Left renal cortex interstitium (tissue), 4 donors: ENCODE measurements around the gene PAPOLG. TPM values are rescaled to one million over a fixed set of nuclear protein-coding genes. Genes with fewer than 3 reads are reported as not detected.
A peak's percentile ranks its signal among the peaks of the same experiment; 100 is the strongest.

Experiments
- DNase-seq, 4 donors: peaks; one replicate each; pipeline ENCODE4 v3.0.0-alpha.2; 2013; ENCODE audit warnings: low read depth in 4 of 4, low spot score in 2 of 4, missing footprints in 1 of 4
- polyA plus RNA-seq, 4 donors: library from polyadenylated mRNA; unstranded; fragments of 120-200 nt; gene quantifications; one replicate each; pipeline ENCODE4 v1.2.1, GENCODE V29; 2013; ENCODE audit not compliant: insufficient read length in 4 of 4

Gene PAPOLG
- polyA plus RNA-seq, result 10 to 100 TPM; 18.6 to 25.4 (median 23.1) TPM

DNA sequence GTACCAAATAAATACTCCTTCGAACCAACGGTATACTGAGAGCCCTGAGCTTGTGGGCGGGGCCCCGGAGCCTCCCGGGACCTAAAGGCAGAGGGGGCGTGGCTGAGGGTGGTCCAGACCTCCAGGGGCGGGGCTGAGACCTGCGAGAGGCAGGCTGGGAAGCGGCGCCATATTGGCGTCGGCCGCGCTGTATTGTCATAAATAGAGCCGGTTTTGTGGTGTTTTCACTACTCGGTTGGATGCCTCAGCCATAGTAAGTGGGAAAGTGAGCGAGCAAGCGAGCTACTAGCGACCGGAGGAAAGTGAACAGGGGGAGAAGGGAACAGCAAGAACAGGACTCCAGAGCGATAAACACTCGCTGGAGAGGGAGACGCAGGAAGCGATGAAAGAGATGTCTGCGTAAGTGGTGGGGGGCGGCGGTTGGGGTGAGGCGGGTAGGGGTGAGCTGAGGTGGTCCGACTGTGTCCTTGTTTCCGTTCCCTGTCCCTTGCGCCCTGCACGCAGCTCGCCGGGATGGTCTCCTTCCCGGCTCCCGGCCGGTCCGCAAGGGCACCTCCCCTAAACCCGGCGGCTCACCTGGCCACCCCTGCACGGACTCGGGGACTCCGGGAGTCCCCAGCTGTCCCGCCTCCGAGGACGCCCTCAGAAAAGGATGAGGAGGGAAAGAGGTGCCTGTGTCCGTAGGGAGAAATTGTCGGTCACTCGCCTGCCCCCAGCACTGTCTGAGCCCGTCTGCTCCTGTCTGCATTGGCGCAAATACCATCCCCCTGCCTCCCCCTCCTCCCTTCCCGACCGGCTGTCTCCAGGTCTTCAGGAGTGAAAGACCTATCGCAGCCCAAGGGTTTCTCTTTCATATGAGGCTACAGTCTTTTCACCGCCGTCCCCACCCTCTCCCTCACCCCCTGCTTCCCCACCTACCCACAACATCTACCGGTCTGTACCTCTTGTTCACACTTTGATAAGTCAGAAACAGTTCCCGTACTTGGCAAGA lies at the start of gene PAPOLG:
Gene PAPOLG, plus strand, starts transcription at position 172 of the 991 bp plus-strand sequence. Its CDS starts 211 bp downstream, at position 383.
- DNase-seq, result peak; percentile 74 to 89 (median 83)

DNA sequence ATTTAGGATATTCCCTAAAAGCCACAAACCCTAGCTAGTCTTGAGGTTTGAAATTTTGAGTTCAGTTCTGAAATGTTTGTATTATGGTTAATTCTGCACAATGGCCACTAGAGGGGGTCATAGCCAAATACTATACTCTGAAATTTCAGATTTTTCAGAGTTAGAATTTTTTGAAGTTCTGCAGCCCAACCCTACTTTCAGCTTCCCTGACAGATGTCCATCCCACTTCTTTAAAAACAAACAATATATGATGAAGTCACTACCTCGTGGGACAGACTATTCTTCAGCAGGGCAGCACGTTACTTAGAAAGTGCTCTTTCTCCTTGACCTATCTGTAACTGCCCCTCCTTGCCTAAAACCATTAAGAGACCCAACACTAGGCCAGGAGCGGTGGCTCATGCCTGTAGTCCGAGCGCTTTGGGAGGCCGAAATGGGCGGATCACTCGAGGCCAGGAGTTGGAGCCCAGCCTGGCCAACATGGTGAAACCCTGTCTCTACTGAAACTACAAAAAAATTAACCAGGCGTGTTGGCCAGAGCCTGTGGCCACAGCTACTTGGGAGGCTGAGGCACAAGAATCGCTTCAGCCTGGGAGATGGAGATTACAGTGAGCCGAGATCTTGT lies 48.2 kb upstream of the PAPOLG start:
- peak; percentile 3 to 23 (median 4) for DNase-seq

DNA sequence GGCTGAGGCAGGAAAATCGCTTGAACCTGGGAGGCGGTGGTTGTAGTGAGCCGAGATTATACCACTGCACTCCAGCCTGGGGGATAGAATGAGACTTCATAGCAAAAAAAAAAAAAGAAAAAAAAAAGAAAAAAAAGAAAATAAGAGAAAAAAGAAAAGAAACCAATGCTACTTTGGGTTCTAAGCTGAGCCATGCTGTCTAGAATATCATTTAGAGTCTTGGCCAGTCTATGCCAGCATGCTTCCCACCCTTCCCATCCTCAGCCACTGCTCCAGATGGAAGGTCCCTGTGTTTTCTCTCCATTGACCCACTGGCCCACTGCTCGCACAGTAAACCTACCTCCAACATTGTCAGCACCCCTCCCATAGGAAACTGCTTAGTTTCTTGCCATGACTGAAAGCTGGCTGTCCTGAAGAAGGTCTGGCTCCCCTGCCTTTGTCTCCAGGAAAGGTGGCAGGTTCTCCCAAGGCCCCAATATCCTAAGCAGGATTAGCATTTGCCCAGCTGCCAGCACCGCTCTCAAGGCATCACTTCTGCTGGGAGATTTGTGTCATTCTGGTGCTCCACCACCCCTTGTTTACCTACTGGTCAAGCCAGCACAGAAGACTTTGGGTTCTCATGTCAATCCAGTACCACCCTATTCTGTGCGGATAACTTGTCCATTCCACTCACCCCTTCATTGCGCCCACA lies 47.3 kb upstream of the PAPOLG start:
- DNase-seq, result no peak

- DNase-seq, result no peak
Measured at GRCh38 chr2:60710707-60711106, 45.4 kb upstream of the PAPOLG start.

DNA sequence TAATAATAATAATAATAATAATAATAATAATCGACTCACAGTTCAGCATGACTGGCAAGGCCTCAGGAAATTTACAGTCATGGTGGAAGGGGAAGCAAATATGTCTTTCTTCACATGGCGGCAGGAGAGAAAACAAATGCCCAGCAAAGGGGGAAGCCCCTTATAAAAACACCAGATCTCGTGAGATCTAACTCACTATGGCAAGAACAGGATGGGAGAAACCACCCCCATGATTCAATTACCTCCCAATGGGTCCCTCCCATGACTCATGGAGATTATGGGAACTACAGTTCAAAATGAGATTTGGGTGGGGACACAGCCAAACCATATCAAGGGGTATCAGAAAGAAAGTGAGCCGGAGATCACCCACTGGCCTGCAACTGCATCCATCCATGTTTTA lies 40.5 kb upstream of the PAPOLG start:
- no peak for DNase-seq

GRCh38 chr2:60717691-60718090 lies 38.4 kb upstream of the PAPOLG start:
- DNase-seq, result no peak

GRCh38 chr2:60719331-60719730 lies 36.7 kb upstream of the PAPOLG start:
- no peak for DNase-seq

GRCh38 chr2:60725466-60725865 lies 30.6 kb upstream of the PAPOLG start:
- DNase-seq, result no peak

DNA sequence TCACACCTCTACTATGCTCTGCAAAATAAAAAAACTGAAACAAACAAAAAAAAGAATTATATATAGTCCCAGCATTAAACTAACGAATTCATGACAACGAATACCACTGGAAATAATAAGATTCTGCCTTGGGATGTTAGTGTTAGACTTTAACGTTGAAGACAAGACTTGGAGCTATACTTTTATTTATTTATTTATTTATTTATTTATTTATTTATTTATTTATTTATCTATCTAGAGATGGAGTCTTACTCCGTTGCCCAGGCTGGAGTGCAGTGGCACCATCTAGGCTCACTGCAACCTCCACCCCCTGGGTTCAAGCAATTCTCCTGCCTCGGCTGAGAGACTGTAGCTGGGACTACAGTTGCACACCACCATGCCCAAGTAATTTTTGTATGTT lies 27.2 kb upstream of the PAPOLG start:
- DNase-seq, result no peak

DNA sequence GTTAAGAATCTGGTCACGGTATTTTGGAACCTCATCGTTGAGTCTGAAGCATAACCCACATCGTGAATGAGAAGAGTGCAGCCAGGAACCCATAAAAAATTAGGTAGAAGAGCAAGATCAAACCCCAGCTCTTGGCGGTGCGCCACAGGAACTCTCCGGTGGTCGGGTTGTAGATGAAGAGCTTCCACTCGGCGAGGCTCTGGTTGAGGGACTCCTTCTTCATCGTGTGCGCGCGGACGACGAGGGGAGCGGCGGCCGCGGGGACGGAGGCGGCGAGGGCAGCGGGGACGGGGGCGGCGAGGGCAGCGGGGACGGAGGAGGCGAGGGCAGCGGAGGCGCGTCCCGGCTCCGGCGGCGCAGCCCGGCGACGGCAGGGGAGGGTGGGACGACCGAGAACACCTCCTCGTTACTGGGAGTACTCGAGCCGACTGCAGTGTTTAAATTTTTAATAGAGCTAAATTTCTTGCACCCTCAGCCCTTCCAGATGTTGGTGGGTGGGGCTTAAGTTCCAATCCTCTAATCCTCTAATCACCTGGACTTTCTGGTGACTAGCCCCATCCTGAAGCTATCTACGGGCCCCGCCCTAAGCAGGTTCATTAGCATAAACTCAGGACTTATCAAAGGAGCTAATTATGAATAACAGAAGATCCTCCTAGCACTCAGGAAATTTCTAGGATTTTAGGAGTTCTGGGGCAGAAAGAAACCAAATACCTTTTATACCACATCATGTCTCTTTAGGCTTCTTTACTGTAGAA lies 20.4 kb upstream of the PAPOLG start:
- DNase-seq, result no peak

DNA sequence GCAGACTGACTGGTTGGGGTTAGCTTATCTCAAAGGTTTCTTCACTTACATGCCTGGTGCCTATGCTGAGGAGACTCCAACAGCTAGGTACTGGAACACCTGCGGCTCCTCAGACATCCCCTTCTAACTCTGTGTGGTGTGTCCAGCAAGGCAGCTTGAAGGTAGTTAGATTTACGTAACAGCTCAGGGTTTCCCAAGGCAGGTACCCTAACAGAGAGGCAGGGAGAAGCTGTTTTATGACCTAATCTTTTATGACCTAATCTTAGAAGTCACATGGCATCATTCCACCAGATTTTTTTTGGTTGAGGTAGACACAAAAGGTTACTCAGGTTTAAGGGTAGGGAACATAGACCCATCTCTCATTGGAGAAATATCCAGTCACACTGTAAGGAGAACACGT lies 17.4 kb upstream of the PAPOLG start:
- DNase-seq, result no peak

- DNase-seq, result no peak
Measured at GRCh38 chr2:60739156-60739555, 16.9 kb upstream of the PAPOLG start.

- DNase-seq, result no peak
Measured at GRCh38 chr2:60741576-60741975, 14.5 kb upstream of the PAPOLG start.

DNA sequence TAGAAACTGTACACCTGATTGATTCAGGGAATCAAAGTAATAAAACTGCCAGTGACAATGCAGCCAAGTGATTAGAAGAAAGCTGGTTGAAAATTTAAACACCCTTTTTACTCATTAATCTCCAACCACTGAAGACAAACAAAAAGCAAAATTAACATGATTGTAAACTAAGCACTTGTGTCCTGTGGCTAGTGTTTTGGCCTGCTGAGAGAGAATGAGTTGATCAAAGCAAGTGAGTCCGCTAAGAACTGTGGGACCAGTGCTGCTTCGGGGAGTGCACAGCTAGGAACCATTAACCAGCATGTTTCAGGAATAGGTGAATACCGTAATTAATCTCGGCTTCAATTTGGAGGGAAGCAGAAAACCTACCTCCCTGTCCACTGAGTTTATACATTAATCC lies 13.6 kb upstream of the PAPOLG start:
- no peak for DNase-seq

DNA sequence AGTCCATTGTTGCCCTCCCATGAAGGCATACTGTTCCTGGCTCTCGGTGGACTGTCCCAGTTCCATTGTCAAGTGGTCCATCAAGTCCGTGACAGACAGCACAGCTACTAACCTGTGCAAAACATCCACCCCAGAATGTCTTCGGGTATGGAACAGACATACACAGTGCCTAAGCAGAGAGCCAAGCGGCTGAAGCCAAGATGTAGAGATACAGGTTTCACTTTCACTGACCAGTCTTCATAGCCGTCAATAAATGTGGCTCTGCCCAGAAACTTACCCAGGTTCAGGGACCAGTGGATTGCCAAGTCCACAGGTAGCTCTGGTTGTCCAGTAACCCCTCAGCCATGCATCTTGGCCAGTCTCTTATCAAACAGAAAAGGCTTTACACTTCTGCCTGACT lies 10.7 kb upstream of the PAPOLG start:
- DNase-seq, result no peak

GRCh38 chr2:60745761-60746160 lies 10.3 kb upstream of the PAPOLG start:
- no peak for DNase-seq

DNA sequence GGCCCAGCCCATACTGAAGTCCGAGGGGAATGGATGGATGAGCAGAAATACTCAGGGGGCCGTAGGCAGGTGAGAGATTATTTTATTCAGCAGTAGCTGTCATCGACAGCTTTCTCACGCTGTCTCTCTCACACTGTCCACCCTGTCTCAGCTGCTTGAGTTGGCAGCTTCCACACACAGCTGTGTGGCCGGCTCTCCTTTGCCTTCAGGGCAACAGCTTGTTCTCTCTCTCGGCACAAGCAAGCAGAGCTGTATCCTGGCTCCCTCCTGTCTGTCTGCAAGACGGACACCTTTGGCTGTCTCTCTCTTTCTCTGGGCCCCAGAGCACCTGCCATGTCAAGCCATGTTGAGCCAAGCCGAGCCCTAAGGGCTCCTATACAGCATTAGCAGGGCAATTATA lies 9.8 kb upstream of the PAPOLG start:
- DNase-seq, result no peak

GRCh38 chr2:60759654-60760053 lies 3.6 kb downstream of the PAPOLG start:
- DNase-seq, result no peak

DNA sequence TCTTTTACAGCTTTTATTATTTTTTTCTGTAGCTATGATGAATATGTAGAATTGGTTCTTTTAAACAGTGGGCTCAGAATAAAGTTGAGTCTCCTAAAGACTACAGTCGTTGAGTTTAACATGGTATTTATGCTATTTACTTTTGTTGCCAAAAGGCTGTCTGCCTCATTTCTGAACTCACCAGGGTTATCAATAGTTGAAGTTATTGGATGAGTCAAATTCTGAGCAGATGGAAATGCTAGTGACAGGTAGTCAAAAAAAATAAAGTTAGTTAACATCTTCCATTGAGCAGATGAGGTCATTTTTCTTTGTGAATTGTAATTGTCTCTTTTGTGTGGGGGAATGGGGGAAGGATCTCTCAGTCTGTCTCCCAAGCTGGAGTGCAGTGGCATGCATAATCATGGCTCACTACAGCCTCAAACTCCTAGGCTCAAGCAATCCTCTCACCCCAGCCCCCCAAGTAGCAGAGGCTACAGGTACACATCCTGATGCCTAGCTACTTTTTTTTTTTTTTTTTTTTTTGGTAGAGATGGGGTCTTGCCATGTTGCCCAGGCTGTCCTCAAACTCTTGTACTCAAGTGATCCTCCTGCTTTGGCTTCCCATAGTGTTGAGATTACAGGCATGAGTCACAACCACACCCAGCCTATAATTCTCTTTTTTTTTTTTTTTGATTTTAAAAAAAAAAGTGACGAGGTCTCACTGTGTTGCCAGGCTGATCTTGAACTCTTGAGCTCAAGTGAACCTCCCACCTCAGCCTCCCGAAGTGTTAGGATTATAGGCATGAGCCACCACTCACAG lies 8.9 kb downstream of the PAPOLG start:
- DNase-seq, result no peak

GRCh38 chr2:60766283-60766682 lies 10.2 kb downstream of the PAPOLG start:
- DNase-seq, result no peak
